GM21737 (cell line): ENCODE measurements around the gene IL10RB.

ENCODE experiments used
- ATAC-seq: cut with Tn5 transposase; IDR thresholded peaks from one replicate; pipeline ENCODE4 v1.9.1; 2021; ENCODE audit warnings: mild to moderate bottlenecking, moderate library complexity; ENCODE audit not compliant: unreplicated experiment

The IL10RB gene

DNA sequence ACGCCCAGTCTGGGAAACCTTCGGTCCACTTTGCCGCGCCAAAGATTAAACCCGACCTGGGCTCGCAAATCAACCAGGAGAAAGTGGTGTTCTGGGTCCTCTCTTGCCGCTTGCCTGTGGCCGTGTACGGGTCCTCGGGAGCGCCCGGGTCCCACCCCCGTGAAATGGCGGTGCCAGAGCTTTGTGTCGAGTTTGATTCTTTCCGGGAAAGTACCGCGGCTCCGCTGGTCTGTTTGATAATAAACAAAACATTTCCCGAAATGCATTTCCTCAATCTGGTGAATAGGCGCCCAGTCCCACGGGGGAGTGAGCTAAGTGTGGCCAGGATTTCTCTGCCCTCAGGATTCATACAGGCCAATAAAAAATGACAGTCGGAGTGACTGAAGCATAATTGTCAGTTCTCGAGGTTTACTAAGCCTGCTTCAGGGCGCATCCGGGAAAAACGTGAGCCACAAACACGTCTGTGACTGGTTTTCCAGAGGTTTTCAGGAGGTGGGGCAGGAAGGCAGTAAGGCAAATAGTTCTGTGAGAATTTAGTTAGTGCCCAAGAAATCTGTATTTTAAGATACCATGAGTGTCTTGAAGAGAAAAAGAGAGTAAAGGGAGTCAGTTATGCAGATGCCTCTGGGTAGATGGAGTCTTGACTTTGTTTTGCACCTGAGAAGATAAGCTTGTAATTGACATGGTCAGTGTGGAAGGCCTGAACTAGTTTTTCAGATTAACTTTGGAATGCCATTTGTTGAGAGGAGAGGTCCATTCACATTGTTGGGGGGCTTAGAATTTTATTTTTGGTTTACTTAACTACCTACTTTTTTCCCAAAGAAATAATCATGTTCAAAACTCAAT lies 59.3 kb downstream of the IL10RB start:
- ATAC-seq: peak; percentile 34

DNA sequence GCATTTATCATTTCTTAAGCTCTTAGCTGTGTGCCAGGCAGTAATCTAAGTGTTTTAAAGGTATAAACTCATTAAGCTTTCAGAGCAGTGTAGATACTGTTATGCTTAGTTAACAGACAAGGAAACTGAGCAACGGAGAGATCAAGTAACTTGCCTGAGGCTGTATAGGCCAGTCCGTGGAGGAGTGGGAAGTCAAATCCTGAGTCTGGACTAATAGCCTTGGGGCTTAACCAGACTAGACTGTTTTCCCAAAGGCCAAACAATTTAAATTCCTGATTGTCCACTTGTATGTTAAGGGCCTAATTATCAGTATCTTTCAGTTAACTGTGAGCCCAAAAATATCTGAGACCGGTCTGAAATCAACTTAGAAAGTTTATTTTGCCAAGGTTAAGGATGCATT lies 61.2 kb downstream of the IL10RB start:
- no peak for ATAC-seq

DNA sequence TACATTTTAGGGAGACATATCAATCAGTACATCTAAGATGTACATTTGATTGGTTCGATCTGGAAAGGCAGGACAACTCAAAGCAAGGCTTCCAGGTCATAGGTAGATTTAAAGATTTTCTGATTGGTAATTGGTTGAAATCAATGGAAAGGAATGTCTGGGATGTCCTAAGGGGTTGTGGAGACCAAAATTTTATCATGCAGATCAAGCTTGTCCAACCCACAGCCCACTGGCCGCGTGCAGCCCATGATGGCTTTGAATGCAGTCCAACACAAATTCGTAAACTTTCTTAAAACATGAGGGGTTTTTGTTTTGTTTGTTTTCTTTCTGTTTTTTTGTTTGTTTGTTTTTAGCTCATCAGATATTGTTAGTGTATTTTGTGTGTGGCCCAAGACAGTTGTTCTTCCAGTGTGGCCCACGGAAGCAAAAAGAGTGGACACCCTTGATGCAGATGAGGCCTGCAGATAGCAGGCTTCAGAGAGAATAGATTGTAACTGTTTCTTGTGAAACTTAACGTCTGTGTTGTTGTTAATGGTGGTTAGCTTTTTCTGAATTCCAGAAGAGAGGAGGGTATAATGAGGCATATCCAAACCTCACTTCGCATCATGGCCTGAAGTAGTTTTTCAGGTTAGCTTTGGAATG lies 61.7 kb downstream of the IL10RB start:
- ATAC-seq: no peak

DNA sequence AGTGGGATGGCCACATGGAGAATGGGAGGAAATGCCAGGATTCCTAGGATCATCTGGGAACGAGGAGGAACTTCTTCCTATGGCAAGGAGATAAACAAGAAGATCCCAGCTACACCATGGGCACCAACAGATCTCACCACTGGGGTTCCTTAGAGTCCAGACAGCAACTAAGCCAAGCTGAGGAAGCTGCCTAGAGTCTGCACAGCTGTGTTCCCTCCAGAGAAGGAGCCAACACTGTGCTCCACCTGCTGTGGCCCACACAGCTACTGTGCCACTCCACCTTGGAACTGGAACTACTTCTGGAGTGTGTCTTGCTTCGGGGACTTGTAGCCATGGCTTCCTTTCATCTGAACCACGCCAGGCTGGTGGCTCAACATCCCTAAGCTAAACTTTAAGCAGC lies 64.6 kb downstream of the IL10RB start:
- no peak for ATAC-seq

DNA sequence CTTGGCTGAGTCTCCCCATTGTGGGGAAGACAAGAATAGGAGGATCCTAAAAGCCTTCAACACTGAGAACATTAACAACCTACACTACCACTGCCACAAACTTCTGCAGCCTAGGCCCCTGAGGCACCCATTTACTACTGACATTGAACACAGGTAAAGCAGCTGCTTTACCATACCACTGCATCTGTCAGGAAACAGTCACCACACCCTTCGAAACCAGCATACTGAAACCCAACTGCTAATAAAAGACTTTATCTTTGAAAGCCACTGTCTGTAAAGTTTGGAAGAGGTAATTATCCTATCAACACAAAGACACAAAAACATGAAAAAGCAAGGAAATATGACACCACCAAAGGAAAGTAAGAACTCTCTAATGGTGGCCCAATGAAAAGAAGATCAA lies 66.0 kb downstream of the IL10RB start:
- peak; percentile 74 for ATAC-seq

DNA sequence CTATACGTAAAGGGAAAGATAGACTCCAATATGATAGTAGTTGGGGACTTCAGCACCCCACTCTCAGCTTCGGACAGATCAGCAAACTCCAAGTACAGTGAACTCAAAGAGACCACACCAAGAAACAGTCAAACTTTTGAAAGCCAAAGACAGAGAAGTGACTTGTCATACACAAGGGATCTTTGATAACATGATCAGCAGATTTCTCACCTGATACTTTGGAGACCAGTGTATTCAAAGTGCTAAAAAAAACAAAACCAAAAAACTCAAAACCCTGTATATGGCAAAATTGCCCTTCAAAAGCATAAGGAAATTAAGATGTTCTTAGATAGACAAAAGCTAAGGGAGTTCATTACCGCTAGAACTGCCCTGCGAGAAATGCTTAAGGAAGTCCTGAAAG lies 68.0 kb downstream of the IL10RB start:
- ATAC-seq: no peak

DNA sequence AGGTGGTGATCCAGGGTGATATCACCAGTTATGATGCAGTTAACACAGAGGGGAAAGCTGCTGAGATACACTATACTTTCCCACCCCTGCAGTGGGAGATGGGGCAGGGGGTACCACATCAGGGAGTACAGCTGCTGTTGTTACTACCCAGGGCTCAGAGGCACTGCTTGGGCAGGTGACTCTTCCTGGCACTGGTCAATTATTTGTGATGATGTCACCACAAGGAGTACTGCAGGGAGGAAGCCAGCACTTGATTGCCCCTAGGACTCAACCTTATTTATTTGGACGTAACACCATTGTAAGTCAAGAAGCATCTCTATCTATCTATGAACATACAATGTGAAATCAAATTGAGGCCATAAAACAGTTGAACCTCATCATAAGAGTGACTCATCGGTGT lies 68.7 kb downstream of the IL10RB start:
- no peak for ATAC-seq

DNA sequence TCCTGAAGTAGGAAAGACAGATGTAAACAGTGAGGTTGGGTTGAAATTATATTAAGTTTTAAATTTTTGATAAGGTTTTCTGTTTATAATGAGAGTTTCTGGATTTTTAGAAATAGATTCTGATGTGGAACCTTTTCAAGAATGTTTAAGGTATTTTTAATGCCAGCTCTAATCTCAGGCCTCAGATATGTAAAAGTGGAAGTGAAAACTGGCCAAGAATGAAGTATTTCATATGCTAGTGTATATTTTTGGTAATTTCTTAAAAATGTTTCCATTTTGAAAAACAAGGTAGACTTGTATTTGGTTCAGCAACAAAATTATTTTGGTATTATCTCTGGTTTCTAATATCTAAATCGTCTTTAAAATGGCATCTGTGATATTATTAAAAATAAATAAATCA lies 73.0 kb downstream of the IL10RB start:
- no peak for ATAC-seq

DNA sequence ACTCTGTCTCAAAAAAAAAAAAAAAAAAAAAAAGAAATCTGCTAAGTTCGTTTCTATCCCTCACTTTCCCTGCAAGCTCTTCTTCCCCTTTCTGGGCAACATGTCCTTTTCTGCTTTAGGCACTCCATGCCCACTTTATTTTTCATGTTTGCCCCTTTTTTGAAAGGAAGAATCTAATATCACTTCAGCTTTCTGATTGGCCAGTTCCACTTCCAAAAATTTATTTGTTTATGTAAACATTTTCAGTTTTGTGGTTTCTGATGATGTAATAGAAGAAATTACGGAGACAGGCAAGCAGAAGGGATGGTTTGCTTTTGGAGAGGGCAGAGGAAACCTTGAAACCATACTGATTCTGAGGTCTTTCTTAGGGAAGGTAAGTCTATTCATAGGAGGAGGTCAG lies 73.8 kb downstream of the IL10RB start:
- ATAC-seq: no peak

DNA sequence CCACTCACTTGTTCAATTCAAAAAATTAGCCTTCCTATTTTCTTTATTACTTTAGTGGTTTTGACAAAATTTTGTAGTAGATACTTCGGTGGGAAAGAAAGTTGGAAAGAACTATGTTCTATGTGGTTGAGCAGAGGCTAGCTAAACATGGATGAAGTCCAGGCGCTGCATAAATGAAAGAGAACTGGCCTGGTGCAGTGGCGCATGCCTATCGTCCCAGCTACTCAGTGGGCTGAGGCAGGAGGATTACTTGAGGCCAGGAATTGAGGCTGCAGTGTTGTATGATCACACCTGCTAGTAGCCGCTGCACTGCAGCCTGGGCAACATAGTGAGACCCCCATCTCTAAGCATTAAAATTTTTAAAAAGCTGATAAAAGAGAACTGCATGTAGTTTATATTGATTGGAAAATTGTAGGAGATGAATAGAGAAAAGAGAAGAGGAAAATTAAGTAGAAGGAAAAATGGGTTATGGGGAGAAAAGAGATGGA lies 79.6 kb downstream of the IL10RB start:
- no peak for ATAC-seq
